MCF 10A (cell line): ENCODE data around the gene MSL2. TPM values are rescaled to one million over a fixed set of nuclear protein-coding genes. Genes with fewer than 3 reads are reported as not detected.
A peak's percentile ranks its signal among the peaks of the same experiment; 100 is the strongest.

Source experiments
- BruUV-seq: library from RNA; stranded (reverse); fragments of 400-500 nt; replicated peaks from 2 replicates; lab custom pipeline; 2021; lab: Mats Ljungman, UMichigan
- CTCF ChIA-PET: fragments of 300-600 bp; sonication (Branson Sonifier 250); formaldehyde crosslinking; extraction: SDS; loops from one replicate; lab custom pipeline; 2021; ENCODE audit warnings: antibody characterized with exemption, inconsistent platforms; lab: Yijun Ruan, JAX
- POLR2A ChIA-PET: fragments of 300-600, 350-650 bp; sonication (Branson Sonifier 250); formaldehyde crosslinking; extraction: SDS; loops from one replicate; lab custom pipeline; 2020; ENCODE audit warnings: antibody characterized with exemption, inconsistent platforms; lab: Yijun Ruan, JAX
- DNase-seq: peaks from one replicate; pipeline ENCODE4 v3.0.0-alpha.2; 2018; ENCODE audit not compliant: unreplicated experiment
- H3K27ac Mint-ChIP-seq: one replicate; pipeline ENCODE4 v1.8.0; 2022; ENCODE audit warnings: mild to moderate bottlenecking, low read depth, mixed read lengths; ENCODE audit not compliant: unreplicated experiment
- H3K27me3 Mint-ChIP-seq: one replicate; pipeline ENCODE4 v1.8.0; 2022; ENCODE audit warnings: mixed read lengths; ENCODE audit not compliant: insufficient read depth, unreplicated experiment
- H3K36me3 Mint-ChIP-seq: one replicate; pipeline ENCODE4 v1.8.0; 2022; ENCODE audit warnings: mild to moderate bottlenecking, moderate library complexity, mixed read lengths; ENCODE audit not compliant: insufficient read depth, unreplicated experiment
- H3K4me1 Mint-ChIP-seq: one replicate; pipeline ENCODE4 v1.8.0; 2022; ENCODE audit warnings: mixed read lengths; ENCODE audit not compliant: insufficient read depth, unreplicated experiment
- H3K4me3 Mint-ChIP-seq: one replicate; pipeline ENCODE4 v1.8.0; 2022; ENCODE audit warnings: mild to moderate bottlenecking, moderate library complexity, mixed read lengths; ENCODE audit not compliant: unreplicated experiment
- H3K9me3 Mint-ChIP-seq: one replicate; pipeline ENCODE4 v1.8.0; 2022; ENCODE audit warnings: mixed read lengths; ENCODE audit not compliant: unreplicated experiment
- intact Hi-C: fragments of 100-400 bp; cut with micrococcal nuclease; formaldehyde crosslinking; loops from 2 replicates; pipeline ENCODE4 v1.14.1; 2022
- total RNA-seq: library from RNA; stranded (reverse); gene quantifications from 2 replicates; pipeline ENCODE4 v1.2.3, GENCODE V29; 2022
- TF ChIP-seq, protein P1 (sequence below): fragments of 200-600 bp; IDR thresholded peaks from one replicate; pipeline ENCODE4 v1.8.0; 2022; ENCODE audit warnings: antibody characterized with exemption, mild to moderate bottlenecking; ENCODE audit not compliant: unreplicated experiment

MSL2 gene
- total RNA-seq, 1 experiment from 2014 or later = 33.4 TPM

DNA sequence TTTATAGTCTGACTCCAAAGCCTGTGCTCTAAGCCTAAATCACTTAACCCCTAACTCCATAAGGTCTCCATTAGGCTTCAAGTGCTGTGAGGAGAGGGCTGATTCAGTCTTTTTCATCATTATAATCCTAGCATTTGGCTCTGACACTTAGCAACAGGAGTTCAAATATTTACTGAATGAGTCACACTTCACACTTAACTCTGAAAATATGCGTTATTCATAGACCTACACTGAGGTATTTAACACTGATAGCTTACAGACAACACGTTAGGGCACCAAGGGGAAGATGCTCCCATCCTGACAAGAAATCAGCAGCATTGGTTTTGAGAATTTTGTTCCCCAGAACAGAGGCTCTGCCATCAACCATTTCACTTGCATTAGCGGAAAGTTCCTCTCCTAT, 53.5 kb downstream of the MSL2 start:
- Mint-ChIP-seq H3K27me3 (no peaks in the 10 kb centered on the region), H3K9me3 (no peaks in the 10 kb centered on the region), H3K27ac (peak overlapping the region; percentile 87), H3K4me1 (peaks cover 24% of the 10 kb centered on the region), H3K4me3 (no peak overlapping the region), H3K36me3 (peaks cover 45% of the 10 kb centered on the region)
- ChIA-PET CTCF (no interaction called here), POLR2A (interaction anchor here (0.7 to 2.2 kb wide), 5 partner anchors 8 to 109 kb away, joined by 3 to 16 read pairs (median 3); partner anchors contain the start of gene MSL2)
- TF ChIP-seq, protein P1, sequence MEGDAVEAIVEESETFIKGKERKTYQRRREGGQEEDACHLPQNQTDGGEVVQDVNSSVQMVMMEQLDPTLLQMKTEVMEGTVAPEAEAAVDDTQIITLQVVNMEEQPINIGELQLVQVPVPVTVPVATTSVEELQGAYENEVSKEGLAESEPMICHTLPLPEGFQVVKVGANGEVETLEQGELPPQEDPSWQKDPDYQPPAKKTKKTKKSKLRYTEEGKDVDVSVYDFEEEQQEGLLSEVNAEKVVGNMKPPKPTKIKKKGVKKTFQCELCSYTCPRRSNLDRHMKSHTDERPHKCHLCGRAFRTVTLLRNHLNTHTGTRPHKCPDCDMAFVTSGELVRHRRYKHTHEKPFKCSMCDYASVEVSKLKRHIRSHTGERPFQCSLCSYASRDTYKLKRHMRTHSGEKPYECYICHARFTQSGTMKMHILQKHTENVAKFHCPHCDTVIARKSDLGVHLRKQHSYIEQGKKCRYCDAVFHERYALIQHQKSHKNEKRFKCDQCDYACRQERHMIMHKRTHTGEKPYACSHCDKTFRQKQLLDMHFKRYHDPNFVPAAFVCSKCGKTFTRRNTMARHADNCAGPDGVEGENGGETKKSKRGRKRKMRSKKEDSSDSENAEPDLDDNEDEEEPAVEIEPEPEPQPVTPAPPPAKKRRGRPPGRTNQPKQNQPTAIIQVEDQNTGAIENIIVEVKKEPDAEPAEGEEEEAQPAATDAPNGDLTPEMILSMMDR = no peak
- peak; percentile 76 for DNase-seq
- BruUV-seq = no TSS peak
- intact Hi-C loops = loop anchor here (2.0 to 5.0 kb wide), 2 partner anchors 54 to 110 kb away; partner anchors contain the start of genes MSL2 and PCCB

DNA sequence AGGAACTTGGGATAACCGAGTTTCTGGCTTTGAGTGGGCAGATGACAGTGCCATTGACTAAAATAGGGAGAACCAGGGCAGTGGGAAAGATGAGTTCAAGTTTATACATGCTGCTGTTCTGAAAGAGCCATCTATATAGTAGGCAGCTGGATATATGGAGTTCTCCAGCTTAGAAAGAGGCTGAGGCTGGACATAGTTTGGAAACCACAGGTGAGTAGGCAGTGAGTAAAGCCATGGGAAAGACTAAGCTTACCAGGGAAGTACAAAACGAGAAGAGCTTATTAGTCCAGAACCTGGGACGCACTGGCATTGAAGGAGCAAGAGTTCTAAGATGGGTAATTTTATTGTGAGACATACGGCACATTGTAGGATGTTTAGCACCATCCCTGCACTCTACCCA, 54.2 kb downstream of the MSL2 start:
- BruUV-seq = no TSS peak
- Mint-ChIP-seq H3K36me3 (peaks cover 45% of the 10 kb centered on the region), H3K4me1 (peaks cover 23% of the 10 kb centered on the region), H3K27me3 (no peaks in the 10 kb centered on the region), H3K4me3 (no peak overlapping the region), H3K27ac (peak overlapping the region; percentile 87), H3K9me3 (no peaks in the 10 kb centered on the region)
- TF ChIP-seq, protein P1 = no peak
- intact Hi-C loops = loop anchor here (2.0 to 5.0 kb wide), 2 partner anchors 55 to 110 kb away; partner anchors contain the start of genes MSL2 and PCCB
- no peak for DNase-seq
- ChIA-PET CTCF (interaction anchor here (0.5 to 0.7 kb wide), 4 partner anchors 209 to 799 kb away, joined by 3 to 4 read pairs (median 3); no protein-coding TSS in a partner anchor), POLR2A (interaction anchor here (1.0 to 2.2 kb wide), 3 partner anchors 9 to 55 kb away, joined by 3 to 16 read pairs (median 7); partner anchors contain the start of gene MSL2)

DNA sequence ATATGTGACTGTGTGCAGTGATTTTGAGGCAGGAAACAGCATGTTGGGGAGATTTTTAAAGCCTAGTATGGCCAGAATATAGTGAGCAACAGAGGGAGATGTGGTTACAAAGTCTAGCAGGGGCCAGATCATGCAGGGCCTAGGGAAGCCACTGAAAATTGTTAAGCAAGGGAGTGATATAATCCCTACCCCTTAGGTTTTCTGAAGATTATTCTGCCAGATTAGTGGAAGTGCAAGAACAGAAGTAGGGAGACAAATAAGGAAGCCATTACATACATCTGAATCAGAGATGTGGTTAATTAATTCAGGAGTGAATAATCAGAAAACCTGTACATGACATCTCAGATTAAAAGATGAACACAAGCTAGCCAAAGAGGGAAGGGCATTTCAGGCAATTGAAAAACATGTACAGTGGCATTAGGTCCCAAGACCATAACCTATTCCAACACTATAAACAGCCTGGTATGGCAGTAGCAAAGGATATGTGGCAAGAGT, 54.8 kb downstream of the MSL2 start:
- H3K27ac Mint-ChIP-seq = peak overlapping the region; percentile 87
- H3K9me3 Mint-ChIP-seq = no peaks in the 10 kb centered on the region
- POLR2A ChIA-PET = interaction anchor here (1.0 to 2.2 kb wide), 3 partner anchors 9 to 55 kb away, joined by 3 to 16 read pairs (median 7); partner anchors contain the start of gene MSL2
- intact Hi-C loops = loop anchor here (5.0 kb wide), 1 partner anchor 111 kb away; the partner anchor contains the start of gene PCCB
- no peak for DNase-seq
- TF ChIP-seq, protein P1 = no peak
- CTCF ChIA-PET = interaction anchor here (0.5 to 0.7 kb wide), 4 partner anchors 56 to 798 kb away, joined by 3 to 4 read pairs (median 3); no protein-coding TSS in a partner anchor
- H3K4me1 Mint-ChIP-seq = peaks cover 23% of the 10 kb centered on the region
- BruUV-seq = no TSS peak
- H3K27me3 Mint-ChIP-seq = no peaks in the 10 kb centered on the region
- H3K36me3 Mint-ChIP-seq = peaks cover 45% of the 10 kb centered on the region
- no peak overlapping the region for H3K4me3 Mint-ChIP-seq

DNA sequence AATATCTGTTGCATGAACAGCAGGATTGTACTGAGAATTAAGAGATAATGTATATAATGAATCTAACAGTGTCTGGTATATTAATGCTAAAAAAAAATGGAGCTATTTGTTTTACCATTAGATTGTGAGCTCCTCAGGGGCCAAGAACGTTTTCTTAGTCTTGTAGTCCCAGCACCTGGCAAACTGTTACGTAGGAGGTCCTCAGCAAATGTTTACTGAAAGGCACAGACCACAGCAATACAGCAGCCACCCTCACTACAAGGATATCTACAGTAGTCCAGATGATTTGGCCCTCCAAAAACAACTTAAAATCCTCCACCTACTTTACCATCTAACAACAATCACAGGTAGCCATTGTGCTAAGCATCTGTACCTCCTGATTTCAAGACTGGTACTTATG, 59.7 kb downstream of the MSL2 start:
- Mint-ChIP-seq H3K27ac (no peak overlapping the region), H3K4me1 (peaks cover 8% of the 10 kb centered on the region), H3K4me3 (no peak overlapping the region), H3K27me3 (no peaks in the 10 kb centered on the region), H3K36me3 (peaks cover 9% of the 10 kb centered on the region), H3K9me3 (no peaks in the 10 kb centered on the region)
- POLR2A ChIA-PET = no interaction called here
- TF ChIP-seq, protein P1 = no peak
- intact Hi-C loops = no loop called here
- DNase-seq = no peak
- no TSS peak for BruUV-seq
- CTCF ChIA-PET = interaction anchor here (0.6 to 0.7 kb wide), 5 partner anchors 57 to 214 kb away, joined by 3 to 6 read pairs (median 3); no protein-coding TSS in a partner anchor
